ACHN (cell line): ENCODE results near the gene PTPRQ.

Experiments used
- DNase-seq: peaks from one replicate; pipeline ENCODE4 v3.0.0-alpha.2; 2015
- in situ Hi-C: cut with HindIII; loops from 2 replicates; pipeline ENCODE4 v1.10.0; 2017; ENCODE audit warnings: low sequenced_read_pairs, low pct_ligation_motif_present, low pct_unique_long_range_greater_than_20kb

The PTPRQ gene, protein sequence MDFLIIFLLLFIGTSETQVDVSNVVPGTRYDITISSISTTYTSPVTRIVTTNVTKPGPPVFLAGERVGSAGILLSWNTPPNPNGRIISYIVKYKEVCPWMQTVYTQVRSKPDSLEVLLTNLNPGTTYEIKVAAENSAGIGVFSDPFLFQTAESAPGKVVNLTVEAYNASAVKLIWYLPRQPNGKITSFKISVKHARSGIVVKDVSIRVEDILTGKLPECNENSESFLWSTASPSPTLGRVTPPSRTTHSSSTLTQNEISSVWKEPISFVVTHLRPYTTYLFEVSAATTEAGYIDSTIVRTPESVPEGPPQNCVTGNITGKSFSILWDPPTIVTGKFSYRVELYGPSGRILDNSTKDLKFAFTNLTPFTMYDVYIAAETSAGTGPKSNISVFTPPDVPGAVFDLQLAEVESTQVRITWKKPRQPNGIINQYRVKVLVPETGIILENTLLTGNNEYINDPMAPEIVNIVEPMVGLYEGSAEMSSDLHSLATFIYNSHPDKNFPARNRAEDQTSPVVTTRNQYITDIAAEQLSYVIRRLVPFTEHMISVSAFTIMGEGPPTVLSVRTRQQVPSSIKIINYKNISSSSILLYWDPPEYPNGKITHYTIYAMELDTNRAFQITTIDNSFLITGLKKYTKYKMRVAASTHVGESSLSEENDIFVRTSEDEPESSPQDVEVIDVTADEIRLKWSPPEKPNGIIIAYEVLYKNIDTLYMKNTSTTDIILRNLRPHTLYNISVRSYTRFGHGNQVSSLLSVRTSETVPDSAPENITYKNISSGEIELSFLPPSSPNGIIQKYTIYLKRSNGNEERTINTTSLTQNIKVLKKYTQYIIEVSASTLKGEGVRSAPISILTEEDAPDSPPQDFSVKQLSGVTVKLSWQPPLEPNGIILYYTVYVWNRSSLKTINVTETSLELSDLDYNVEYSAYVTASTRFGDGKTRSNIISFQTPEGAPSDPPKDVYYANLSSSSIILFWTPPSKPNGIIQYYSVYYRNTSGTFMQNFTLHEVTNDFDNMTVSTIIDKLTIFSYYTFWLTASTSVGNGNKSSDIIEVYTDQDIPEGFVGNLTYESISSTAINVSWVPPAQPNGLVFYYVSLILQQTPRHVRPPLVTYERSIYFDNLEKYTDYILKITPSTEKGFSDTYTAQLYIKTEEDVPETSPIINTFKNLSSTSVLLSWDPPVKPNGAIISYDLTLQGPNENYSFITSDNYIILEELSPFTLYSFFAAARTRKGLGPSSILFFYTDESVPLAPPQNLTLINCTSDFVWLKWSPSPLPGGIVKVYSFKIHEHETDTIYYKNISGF (N-terminal part only)

DNA sequence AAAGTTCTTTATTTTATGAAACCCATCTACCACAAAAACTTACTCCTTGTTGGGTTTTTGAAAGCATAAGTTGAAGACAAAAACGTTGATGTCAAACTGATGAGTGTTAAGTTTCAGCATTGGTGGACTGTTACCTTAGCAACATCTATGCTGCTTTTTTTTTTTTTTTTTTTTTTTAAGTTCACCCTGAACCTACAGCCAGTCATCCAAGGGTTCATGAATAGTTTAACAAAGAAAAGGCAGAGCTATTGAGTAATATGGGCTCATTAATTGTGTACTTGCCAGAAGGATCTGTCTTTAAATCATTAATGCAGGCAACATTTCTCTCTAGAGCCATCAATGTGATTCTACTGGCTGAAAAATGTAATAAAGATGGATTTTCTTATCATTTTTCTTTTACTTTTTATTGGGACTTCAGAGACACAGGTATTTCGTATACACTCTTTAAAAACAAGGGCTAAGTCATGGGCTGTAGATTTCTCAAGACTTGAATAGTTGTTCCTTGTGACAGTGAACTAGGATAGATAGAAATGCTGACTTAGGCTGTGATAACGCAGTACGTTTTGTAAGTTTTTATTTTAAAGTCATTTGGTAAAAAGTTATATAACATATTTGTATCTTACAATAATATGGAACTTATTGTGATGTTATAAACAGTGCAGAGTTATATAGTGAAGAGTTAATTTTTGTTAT lies at the start of gene PTPRQ:
PTPRQ (plus strand) TSS at position 262 of the 693 bp plus-strand sequence; CDS start at position 373, 111 bp downstream.
- DNase-seq: no peak
- in situ Hi-C loops: no loop called here

DNA sequence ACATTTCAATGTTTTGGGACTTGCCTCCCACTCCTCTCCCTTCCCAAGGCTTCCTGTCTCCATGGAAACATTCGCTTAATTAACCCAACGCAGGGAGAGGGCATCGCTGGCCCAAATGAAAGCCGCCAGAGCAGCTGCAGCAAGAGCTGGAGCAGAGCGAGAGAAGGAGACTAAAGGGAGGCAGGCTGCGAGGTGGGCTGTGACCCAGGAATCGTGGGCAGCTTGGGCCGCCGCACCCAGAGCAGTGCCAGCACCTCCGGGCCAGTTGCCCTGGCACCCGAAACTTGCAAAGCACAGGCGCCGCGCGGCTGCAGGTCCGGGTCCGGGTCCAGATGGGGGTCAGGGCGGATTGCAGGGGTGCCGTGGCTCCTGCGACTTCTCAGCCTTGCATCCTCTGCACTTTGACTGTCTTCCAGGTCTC lies 43.5 kb upstream of the PTPRQ start:
- in situ Hi-C loops: no loop called here
- DNase-seq: no peak

DNA sequence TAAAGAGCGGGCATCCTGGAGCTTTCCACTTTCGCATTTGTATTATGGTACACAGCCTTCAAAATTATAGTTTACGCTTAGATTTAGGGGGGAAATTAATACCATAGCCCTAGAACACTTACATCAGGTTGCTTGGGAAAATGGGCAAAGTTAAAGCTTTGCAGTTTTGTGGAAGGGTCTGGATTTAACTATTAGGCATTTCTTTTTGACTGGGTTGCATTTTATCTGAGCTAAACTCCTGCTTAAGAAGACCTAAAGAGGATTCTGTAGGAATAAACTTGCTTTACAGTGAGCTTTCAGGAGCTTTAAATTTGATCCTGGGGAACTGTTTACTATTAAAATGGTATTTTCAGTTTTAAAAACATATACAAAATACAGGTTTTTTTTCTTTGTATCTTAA lies 42.8 kb upstream of the PTPRQ start:
- no peak for DNase-seq
- in situ Hi-C loops: no loop called here

DNA sequence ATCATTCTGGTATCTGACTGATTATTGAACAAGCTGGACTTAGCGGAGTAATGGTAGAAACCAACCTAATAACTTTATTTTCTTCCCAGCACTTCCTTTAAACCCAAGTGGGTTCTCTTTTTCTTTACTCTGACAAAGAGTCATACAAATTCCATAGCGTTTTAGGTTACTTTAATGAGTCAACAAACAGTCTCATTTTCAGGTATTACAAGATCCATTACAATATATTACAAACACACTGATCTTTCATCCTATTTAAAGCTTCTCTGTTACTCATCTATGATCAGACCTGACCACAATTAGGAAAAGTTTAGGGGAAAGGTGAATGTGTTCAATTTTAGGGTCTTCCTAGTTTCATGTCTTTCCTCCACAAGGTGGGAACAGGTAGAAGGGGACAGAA lies 39.4 kb upstream of the PTPRQ start:
- no peak for DNase-seq
- in situ Hi-C loops: no loop called here

DNA sequence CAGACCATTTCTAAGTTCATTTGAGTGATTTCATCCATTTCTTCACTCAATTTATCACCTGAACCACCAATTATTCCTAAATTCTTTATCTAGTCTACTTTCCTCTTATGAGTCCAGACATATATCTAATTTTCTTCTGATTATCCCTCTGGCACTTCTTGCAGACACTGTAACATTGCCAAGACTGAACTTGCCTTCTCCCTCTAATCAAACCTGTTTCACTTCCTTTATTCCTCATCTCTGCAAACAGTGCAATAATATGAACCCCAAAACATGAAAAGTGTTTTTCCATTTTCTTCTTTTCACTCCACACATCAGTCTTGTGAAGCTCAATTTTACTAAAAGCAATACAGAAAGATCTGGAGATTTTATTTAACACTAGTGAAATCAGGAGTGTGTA lies 37.8 kb upstream of the PTPRQ start:
- in situ Hi-C loops: no loop called here
- no peak for DNase-seq

DNA sequence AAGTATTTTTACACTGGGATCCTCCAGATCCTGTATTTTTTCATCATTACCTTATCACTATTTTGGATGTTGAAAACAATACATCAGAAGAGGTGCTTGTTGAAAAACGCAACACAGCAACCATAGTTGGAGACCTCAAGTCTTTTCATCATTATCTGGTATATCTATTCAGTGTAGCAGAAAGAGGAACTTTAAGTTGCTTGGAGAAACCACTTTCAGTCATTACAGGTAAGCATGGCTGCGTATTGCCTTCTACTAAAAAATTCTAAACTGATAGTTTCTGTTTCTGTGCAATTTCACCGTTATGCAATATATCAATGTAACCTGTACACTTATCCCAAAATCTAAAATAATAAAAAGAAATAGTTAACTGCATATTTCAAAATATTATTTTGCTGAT lies 32.2 kb upstream of the PTPRQ start:
- no peak for DNase-seq
- in situ Hi-C loops: no loop called here

DNA sequence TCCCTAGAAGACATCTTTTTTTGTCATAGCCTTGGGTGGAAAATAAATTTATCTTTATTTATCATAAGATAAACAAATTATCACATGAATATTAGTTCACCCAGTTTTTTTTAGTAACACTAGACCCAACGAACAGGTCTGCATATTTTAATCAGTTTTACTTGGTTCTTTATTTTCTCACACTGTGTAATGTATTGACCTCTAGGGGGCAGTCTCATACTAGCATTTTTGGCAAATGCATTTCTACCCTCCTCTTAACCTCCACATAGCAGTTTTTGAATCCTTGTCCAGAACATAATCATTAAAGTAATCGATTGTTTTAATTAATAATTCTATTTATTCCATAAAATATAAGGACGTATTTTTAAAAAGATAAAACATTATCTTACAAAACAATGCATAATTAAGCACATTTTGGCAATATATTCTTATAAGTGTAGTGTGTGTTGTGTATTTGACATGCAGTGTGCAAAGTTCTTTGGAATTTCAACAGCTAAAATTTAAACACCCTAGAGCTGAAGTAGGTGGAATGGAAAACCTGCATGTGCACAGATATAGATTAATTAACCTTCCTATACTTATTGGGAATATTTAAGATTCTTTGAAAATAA lies 31.6 kb upstream of the PTPRQ start:
- in situ Hi-C loops: no loop called here

DNA sequence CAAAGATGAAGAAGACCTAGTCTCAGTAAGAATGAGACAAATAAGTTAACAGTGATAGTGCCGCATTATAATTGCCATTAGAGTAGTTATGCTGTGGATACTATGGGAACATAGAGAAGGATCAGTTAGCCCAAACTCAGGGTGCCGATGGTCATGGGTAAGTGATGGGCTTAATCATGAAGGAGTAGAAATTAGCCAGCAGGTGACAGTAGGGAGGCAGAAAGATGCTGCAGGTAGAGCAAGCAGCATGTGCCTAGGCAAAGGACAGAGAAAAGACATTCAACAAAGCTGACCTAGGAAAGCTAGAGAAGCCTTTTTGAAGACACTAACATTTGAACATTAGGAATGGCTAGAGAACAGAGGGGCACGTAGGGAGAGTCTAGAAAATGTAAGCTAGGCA lies 30.6 kb upstream of the PTPRQ start:
- DNase-seq: no peak
- in situ Hi-C loops: no loop called here

More for the DNA sequence above, 31.6 kb upstream of the PTPRQ start:
- peak; percentile 75 for DNase-seq

DNA sequence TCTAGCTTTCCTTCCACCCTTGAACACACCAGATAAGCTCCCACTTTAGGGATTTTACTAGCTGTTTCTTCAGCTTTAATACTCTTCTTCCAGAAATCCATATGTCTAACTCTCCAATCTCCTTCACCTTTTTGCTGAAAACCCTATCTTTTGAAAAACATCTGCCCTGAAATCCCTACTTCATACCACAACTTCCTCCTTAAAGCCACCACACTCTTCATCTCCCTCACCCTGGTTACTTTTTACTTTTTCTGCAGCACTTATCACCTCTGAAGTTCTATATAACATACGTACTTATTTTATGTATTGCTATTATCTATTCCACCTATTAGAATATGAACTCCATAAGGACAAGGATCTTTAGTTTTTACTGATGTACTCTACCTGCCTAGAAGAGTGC lies 28.6 kb upstream of the PTPRQ start:
- no peak for DNase-seq
- in situ Hi-C loops: no loop called here

DNA sequence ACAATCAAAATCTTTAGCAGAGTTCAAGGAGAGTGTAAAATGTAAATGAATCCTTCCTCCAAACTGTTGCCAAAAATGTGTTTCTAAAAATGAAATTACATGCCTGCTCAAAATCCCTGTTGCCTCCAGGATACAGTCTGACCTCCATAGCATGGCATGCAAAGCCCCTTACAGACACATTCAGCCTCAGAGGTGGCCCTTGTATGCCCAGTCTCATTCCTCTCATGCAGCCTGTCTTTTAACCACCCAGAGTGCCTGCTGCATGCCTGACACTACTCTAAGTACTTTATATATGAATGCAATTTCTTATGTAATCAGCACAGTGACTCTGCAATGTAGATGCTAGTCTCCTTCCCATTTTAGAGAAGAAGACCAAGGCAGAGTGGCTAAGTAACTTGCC lies 24.4 kb upstream of the PTPRQ start:
- DNase-seq: no peak
- in situ Hi-C loops: no loop called here

DNA sequence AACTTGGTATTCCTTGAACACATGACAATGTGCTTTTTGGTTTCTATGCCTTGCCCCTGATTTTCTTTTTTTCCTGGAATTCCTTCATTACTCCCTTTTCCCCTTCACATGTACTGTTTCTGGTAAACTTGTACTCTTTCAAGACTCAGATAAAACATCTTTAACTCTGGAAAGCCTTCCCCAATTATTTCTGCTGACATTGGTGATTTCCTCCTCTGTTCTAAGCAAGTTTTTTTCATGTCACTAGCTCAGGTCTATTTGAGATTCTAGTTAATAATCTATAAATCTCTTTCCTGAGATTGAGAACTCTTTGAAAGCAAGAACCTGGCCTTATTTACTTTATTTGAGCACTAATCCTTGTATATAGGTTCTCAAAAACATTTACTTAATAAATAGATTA lies 24.0 kb upstream of the PTPRQ start:
- in situ Hi-C loops: no loop called here
- no peak for DNase-seq

DNA sequence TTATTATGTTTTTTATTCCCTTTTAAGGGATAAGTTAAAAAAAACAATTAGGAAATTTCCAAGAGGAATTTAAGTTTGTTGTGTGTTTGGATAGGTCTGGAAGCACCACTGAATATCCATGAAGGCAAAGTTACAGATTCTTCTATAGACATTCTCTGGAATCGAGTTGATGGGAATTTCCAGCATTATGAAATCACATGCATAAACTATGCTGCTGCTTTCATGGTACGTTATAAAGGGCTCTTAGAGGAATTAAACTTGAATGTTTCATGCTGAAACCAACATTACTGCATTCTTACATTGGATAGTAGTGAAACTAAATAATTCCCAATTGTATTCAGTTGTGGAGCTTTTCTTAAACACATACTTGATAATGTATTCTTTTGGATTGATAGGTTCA lies 21.5 kb upstream of the PTPRQ start:
- in situ Hi-C loops: no loop called here
- DNase-seq: no peak

DNA sequence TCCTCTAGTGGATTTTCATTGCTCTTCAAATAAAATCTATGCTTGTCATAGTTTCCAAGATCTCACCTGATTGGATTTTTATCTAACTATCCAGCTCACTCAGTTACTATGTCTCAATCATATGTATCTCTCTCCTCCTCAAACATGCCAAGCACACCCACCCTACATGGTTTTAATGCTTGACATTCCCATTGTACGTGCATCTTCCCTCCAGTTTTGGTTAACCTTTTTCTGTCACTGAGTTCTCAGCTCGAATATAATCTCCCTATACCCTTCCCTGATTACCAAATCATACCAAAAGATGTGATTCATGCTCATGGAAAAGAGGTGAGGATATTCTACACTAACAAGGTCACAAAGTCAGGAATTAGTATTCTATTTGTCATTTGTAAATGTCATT lies 12.0 kb upstream of the PTPRQ start:
- no peak for DNase-seq
- in situ Hi-C loops: no loop called here

DNA sequence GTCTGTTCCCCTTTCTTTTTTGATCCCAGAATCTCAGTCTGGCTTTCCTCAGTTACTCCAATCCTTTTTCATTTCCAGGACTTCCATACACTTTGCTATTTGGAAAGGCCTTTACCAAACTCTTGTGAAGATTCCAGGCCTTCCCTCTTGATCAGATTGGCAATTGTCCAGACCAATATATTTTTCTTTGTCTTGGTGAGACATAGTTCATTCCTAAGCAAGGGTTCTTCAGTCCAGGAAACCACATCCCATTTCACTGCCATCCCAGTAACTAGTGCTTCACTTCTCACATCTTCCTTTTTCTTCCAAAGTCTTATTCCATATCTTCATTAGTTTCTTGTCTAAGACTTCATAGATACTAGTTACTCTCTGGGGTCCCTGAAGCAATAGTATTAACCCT lies 2.1 kb upstream of the PTPRQ start:
- no peak for DNase-seq
- in situ Hi-C loops: no loop called here

DNA sequence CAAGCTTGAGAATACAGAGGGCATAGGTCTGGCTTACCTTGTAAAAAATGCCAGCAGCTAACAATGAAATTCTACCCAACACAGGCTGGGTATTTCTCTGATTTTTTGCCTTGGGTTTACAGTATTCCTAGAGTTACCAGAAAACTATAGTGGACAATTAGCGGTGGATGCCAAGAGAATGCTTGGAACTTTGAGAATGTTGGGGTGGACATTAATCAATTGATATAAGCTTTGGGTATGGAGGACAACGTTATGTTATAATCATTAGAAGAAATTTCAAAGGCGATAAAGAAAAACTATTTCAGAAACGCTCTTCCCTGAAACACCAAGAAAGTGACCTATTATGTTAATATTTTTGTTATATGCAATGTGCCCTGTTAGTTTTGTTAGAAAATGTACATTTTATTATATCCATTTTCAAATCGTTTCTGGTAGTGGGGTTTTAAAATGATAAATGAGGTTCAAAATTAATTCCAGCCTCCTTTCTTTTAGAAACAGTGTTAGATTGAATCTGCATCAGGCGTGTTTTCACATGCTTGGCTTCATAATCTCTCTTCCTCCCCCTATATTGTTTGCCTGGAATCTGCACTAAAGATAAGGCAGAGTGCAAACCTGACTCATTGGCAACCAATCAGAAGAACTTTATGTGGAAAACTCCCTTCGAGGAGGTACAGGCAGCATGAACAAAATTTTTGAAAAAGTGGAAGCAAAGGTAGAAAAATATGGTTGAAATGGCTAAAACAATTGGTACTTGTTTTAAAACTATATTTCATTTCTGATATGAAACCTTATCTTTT lies 1.4 kb upstream of the PTPRQ start:
- in situ Hi-C loops: no loop called here
- DNase-seq: no peak

DNA sequence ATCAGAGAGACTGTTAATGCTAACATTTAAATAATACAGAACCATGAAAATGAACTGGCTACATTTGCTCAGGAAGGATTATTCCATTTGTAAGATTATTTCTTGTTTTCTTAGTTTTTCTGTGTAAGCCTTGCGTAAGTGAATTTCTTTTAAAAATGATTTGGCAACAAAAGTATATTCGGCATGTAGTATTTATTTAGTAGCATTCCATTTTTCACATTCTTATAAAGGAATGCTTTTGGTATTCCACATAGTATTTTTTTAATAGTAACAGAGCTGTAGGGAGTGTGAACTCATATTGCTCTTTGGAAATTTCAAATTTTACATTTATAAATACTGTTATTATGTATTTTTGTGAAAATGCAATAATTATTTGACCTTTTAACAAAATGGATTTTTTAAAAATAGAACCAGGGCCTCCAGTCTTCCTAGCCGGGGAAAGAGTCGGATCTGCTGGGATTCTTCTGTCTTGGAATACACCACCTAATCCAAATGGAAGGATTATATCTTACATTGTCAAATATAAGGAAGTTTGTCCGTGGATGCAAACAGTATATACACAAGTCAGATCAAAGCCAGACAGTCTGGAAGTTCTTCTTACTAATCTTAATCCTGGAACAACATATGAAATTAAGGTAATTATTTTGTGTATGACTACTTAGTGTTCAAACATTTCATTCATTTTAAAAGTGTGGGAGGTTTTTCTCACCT lies 1.2 kb downstream of the PTPRQ start:
- no peak for DNase-seq
- in situ Hi-C loops: no loop called here

DNA sequence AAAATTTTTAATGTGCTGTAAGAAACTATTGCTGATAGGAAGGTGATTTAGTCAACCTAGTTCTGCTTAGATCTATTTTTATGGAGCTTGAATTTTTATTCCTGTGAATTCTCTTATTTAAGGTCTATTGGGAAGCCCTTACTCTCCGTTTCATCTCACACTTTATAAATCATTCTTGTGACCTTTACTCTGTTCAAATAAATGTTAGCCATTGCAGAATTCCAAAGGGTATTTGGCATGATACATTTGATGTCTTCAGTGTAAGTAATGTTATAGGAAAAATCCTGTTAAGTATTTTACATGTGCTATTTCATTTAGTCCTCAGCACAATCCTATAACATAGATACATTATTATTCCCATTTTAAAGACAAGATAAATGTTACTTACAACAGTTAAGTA lies 12.5 kb downstream of the PTPRQ start:
- in situ Hi-C loops: no loop called here
- DNase-seq: no peak
